Measurements from ENCODE around the gene EEF1B2.
"Not testable (repeated sequence)": the region's sequence is repeated elsewhere in the genome, so short reads cannot be mapped to it uniquely, and the experiment has no call there.

The EEF1B2 gene

DNA sequence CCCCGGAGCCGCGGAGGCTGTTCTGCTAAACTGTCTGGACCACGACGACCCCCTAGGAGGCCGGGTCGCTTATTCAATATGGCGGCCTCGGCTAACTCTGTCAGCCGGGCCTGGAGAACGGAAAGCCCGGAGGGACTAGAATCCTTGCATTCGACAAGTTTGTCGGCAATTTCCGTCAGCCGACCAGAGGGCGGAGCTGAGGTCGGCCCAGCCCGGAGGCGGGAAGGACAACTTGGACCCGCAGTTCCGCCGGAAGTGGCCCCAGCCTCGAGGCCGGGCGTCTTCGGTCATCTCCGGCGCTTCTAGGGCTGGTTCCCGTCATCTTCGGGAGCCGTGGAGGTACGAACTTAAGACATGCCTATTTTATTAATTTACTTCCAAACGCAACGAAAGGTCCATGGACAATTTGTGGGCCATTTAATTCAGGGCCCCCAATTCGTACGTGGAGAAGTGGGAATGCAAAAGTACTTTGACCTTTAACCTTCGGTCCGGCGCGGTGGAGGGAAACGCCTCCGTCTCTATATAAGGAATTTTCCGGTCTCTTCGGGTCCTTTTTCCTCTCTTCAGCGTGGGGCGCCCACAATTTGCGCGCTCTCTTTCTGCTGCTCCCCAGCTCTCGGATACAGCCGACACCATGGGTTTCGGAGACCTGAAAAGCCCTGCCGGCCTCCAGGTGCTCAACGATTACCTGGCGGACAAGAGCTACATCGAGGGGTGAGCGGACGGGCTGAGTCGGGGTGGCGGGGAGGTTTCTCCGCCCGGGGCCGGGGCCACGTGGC is at the start of gene EEF1B2, which contains the start of gene NDUFS1:
TSS of gene EEF1B2 (plus strand) at position 550 of the 779 bp plus-strand sequence. CDS start at position 635, 85 bp downstream.
TSS of gene NDUFS1 (minus strand) at position 99 of the 779 bp plus-strand sequence. CDS start 5,766 bp downstream, outside the sequence.
- DNase-seq: peak; percentile 99

DNA sequence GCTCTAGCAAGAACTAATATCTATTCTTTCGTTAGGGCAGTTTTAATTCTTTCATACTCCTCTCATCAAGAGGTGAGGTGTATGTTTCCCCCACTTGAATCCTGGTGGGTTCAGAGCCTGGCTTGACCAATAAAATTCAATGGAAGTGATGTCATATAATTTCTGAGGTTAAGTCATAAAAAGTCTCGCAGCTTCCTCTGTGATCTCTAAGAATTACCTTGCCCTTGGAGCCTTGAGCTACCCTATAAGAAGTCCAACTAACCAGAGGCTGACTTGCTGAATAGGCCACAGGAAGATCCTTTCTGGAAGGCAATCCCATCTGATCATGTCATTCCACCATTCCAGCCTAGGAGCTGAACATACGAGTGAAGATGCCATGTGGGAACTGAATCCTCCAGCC is 47.6 kb upstream of the EEF1B2 start:
- no peak for DNase-seq

DNA sequence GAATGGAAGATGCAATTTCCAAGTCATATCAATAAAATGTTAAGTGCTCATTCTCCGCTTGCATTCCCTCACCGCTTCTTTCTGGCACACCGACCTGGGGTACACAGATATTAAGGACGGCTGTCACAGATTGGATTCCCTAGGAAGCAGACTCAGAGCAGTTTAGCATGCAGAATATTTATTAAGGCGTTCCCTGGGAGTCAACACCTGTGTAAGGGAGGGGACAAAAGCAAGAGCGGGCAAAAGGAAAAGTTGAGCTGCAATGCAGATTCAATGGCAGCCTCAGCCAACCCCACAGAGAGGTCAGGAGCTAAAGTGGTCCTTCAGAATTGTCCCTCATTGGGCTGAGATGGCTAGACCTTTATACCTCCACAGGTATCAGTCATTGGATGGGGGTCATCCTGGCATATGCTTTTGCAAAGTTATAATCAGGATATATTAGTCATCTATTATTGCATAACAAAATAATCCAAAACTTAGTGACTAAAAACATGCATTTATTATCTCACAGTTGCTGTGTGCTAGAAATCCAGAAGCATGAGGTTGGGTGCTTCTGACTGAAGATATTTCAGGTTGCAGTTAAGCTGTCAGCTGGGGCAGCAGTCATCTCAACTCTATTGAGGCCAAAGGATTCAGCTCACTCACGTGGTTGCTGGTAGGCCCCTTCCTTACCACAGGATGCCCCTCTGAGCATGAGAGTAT is 46.7 kb upstream of the EEF1B2 start:
- DNase-seq: no peak

DNA sequence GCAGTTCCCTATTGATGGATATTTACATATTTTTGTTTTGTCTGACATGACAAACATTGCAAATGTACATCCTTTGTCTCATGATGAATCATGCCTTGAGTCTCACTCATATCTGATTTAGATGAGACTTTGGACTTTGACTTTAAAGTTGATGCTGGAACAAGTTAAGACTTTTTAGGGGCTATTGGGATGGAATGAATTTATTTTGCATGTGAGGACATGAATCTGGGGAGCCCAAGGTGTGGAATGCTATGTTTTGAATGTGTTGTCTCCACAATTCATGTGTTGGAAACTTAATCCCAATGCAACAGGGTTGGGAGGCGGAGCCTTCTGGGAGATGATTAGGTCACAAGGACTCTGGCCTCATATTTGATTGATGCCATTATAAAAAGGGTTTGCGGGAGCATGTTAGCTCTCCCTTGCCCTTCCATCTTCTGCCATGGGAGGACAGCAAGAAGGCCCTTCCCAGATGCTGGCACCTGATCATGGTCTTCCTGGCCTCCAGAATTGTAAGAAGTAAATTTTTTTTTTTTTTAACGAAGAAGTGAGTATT is 44.6 kb upstream of the EEF1B2 start:
- no peak for DNase-seq

DNA sequence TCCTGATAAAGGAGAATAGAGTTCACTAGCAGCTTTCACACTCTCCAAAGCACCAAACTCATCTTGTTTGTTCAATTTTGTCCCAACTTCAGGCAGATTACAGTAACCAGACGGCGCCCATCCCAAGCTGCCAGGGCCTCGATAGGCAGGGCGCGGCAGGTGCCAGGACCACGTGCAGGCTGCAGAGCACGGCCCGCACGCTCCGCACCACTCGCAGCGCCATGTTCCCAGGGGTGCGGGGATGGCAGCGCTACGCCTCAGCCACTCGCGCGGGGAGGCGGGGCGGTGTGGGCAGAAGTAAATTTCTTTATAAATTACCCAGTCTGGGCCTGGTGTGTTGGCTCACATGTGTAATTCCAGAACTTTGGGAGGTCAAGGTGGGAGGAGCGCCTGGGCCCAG is 43.4 kb upstream of the EEF1B2 start:
- no peak for DNase-seq

DNA sequence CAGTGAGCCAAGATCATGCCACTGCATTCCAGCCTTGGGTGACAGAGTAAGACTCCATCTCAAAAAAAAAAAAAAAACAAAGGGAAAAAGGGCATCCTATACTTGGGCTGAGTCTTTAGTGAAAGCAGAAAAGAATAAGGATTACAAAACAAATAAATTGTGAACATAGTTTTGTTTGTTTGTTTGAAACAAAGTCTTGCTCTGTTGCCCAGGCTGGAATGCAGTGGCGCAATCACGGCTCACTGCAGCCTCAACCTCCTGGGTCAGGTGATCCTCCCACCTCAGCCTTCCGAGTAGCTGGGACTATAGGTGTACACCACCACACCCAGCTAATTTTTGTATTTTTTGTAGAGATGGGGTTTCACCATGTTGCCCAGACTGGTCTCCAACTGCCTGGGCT is 37.1 kb upstream of the EEF1B2 start:
- DNase-seq: not testable (repeated sequence)

DNA sequence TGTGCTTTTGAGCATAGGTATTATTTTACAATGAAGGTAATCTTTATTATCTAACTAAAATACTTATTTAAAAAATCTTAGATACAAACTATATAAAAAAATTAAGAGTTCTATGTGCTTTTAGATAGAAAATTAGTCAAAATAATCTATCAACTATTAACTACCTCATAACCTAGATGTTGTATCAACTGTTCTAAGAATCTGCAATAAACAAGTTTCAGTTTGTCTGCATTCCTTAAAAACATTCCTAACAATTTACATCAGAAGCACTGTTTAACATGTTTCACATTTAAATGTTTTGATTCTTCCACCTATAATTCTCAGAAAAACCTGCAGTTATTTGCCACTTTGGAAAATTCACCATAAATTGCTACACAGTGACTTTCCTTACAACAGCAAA is 33.8 kb upstream of the EEF1B2 start:
- DNase-seq: no peak

DNA sequence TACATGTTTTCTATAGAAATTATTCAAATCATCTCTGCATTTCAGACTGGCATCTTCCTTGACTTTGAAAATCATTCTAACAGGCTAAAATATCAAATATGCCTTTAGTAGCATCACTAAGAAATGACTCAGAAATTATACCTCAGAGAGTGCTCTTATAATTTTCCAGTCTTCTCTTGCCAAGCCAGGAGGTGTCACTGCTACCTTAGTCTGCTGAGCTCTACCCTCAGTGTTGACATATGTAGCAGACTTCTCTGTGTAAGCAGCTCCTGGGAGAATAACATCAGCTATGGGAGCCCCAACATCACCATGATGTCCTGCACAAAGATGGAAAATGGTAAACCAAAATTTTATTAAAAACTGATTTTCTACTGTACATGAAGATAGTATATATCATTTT is 32.0 kb upstream of the EEF1B2 start:
- DNase-seq: no peak

DNA sequence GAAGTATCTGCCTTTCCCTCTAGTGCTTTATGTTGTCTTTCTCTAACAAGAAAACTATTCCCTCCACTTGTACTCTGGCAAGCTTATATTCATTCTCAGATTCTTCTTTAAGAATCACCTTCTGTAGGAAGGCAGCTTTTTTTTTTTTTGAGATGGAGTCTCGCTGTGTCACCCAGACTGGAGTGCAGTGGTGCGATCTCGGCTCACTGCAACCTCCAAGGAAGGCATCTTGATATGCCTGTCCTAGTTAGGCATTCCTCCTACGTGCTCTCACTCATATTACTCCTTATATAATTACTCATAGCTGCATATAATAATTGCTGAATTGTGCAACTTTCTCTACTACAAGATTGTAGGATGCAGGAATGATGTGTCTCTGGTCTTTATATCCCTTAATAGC is 16.2 kb upstream of the EEF1B2 start:
- no peak for DNase-seq

DNA sequence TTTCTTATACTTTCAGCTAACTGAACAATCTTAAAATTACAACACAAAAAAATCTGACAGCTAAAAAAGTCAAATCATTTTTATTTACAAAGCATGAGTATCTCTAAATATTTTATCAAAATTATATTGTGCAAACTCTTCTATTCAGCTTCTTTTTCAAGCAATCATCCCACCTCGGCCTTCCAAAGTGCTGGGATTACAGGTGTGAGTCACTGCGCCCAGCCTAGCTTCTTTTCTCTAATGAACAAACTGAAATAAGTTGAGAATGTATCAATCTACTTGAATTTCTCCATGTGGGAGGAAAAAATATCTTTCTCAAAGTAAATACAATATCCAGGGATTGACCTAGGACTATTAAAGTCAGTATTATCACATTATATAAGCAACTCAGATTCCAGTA is 15.3 kb upstream of the EEF1B2 start:
- DNase-seq: no peak

DNA sequence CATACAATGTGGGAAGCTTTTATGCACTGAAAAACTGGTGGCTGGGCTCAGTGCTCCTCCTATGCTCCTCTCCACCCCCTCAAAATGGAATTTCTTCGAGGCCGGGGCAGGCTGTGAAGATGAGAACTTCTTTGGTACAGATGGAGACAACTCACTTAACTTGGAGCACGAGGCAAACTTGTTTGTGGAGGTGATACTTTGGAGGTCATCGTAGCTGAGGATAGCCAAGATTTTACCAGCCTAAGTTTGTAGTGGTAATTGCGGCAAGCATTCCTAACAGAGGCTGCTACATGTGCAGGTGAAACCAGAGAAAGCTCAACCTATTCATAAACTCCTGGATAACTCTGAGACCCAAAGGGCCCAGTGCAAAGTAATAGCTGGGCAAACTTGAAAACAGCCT is 14.0 kb upstream of the EEF1B2 start:
- no peak for DNase-seq

DNA sequence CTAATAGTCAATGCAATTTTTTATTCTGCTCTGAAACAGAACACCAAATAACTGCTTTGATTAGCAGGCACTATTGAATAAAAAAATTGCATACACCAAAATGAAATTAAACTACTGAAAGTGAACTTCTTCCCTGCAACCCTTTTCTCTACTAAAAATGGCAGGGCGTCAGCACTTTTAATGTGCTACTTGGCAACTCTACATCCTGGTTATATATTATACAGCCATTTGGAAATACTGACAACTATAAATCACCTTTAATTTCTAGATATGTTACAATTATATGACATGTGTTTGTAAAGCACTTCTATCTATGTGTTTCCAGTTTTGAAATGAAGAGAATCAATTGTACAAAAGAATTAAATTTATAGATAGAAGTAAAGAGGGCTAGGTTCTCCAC is 10.4 kb upstream of the EEF1B2 start:
- DNase-seq: no peak

DNA sequence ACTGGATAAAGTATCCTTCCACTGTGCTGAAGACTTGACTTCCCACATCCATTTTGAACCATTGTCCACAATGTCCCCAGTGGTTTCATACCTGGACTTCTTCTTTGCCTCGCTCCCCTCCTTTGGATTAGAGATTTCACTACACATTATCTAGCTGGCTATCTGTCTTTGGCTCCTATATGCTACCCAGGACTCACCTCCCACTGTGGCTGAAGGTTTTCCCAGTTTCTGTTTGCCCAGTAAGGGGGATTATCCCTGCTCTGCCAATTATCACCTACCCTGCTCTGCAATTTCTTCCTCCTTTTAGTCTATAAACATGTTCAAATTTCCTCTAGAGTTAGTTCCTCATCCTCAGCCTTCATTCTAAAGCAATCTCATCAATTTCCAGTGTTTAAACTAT is 9.5 kb upstream of the EEF1B2 start:
- no peak for DNase-seq

DNA sequence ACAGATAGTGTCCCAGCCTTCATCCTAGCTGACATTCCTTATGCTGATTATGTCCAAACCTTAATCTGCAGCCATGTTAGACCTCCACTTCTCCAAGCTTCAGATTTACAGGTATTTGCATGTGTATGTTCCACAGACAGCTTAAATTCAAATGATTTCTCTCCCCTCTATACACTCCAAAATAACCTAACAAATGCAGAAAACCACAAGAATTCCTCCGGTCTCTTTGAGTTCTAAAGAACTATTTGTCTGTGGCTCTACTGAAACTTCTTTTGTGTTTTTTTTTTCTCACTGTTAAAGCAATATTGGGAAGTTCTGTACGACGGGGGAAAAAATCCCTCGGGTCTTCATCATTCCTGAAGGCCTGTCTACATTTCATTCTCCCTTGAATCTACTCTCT is 9.1 kb upstream of the EEF1B2 start:
- DNase-seq: no peak

DNA sequence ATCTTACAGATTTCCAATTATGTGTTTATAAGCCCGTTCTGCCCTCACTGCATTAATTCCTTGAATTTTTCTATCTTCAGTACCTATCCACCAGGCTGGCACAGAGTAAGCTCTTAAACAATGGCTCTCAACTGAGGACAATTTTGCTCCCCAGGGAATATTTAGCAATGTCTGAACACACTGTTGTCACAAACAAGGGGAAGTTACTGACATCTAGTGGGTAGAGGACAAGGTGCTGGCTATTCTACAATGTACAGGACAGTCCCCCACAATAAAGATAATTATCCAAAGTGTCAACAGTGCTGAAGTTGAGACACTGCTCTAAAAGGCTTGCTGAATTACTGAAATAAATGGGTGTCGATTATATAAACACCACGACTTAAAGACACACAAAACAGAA is 5.5 kb upstream of the EEF1B2 start:
- DNase-seq: peak; percentile 11 to 29 (median 20)

DNA sequence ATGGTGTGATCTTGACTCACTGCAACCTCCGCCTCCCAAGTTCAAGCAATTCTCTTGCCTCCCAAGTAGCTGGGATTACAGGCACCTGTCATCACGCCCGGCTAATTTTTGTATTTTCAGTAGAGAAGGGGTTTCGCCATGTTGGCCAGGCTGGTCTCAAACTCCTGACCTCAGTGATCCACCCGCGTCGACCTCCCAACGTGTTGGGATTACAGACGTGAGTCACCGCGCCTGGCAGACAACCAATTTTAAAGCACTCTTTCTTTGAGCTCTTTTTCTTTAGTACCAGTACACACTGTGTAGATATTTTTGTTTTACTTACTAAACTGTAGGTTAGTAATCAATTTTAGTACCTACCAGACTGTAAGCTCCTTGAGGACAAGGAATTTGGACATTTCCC is 2.7 kb upstream of the EEF1B2 start:
- not testable (repeated sequence) for DNase-seq

DNA sequence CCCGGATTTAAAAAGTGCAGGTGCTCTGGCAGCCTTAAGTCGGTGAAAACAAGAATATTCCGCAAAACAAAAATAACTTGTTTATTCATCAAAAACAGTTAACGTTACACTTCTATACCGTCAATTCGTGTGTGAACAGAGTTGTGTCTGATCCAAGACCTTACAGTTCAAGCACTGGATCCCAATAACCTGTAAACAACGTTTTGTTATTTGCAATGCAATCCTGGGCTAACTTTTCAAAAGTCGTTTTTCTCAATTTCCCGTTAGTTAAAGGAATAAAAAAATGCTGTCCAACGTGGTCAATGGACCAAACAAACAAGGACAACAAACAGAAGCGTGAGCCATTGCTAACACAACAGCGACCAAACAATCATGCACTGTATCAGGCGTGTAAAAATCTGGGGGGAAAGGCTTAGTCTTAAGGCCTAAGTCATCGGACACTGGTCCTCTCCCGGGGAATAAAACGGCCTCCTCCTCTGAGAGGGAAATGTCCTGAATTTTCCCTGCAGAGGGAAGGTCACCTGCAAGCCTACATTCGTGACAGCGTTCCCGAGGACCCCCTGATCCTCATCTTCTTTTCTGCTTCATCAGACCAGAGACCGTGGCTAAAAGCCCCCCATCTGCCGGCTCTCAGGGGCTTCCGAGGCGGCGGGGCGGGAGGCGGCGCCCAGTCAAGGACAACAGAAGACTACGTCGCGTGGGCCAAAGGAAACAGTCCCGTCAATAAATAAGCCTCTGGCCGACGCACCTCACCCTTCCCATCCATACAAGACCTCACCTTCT is 941 bp upstream of the EEF1B2 start:
- peak; percentile 35 to 48 (median 48) for DNase-seq

DNA sequence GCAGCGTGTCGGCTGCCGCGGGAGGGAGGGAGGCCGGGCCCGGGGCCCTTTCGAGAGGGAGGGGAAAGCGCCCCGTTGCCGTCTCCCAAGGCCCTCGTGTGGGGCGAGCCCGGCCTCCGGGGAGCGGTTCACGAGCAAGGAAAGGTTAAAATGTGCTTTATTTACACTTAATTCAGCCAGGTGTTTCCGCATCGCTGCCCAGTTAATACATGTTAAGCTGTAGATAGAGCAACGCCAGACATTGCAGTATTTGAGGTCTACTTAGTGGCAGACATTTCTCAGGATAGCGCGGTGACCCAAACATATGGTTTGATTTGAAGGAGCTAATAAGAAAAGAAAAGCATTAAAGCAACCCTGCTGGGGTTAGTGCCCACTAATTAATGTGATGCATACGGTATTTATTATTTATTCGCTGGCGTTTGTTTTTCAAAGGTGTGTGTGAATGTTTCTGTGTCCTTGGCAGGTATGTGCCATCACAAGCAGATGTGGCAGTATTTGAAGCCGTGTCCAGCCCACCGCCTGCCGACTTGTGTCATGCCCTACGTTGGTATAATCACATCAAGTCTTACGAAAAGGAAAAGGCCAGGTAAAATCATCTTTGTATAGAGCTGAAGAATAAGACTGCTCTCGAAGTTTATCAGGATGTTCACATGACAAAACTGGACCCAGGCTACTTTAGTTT is 571 bp downstream of the EEF1B2 start:
- DNase-seq: peak; percentile 51 to 82 (median 63)

DNA sequence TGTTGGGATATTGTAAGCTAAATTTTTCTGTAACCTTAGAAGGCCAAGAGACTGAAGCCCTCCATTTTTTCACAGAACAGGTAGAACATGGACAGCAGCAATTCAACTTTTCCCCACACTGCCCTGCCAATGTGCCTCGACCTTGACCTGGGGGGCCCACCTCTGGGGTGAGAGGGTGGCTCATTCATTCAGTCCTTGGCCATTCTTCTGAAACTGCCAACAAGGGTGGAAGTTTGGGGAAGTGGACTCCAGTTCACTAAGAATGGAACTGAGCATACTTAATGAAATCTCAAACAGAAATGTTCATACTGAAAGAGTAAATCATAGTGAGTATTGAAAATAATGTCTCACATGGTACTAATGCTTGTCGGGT is 1.1 kb downstream of the EEF1B2 start:
- peak in 1 of 3 donors; percentile 10 for DNase-seq

DNA sequence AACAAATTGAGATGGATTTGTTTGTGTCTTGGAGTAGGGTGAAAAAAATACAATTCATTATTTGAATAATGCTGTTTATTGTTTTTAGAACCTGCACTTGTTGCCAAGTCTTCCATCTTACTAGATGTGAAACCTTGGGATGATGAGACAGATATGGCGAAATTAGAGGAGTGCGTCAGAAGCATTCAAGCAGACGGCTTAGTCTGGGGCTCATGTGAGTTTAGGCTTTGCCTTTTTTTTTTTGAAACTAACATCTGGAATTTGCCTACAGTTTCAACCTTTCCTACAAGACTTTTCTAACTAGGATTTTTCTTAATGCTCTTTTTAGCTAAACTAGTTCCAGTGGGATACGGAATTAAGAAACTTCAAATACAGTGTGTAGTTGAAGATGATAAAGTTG is 2.7 kb downstream of the EEF1B2 start:
- not testable (repeated sequence) for DNase-seq

DNA sequence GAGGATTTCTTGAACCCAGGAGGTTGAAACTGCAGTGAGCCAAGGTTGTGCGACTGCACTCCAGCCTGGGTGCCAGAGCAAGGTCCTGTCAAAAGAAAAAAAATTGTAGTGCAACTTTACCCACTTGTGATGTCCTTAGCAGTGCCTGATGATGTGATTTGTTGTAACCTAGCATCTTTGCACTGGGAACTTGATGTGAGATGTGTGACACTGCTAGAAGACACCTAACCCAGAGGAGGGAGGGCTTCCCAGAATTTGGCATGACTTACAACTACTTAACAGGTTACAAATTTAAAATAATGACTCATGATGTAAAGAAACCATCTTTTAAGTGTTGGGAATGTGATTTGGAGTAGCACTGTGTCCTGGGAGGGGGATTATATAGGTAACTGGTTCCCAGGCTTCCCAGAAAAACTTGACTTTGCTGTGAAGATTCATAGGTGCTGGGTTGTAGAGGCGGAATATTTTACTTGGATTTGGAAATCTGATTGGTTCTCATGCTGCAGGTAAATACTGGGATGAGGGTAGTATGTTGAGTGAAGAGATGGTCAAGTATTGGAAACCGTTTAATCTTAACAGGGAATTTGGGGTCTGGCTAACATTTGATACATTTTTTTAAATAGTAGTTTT is 3.7 kb downstream of the EEF1B2 start:
- DNase-seq: no peak

DNA sequence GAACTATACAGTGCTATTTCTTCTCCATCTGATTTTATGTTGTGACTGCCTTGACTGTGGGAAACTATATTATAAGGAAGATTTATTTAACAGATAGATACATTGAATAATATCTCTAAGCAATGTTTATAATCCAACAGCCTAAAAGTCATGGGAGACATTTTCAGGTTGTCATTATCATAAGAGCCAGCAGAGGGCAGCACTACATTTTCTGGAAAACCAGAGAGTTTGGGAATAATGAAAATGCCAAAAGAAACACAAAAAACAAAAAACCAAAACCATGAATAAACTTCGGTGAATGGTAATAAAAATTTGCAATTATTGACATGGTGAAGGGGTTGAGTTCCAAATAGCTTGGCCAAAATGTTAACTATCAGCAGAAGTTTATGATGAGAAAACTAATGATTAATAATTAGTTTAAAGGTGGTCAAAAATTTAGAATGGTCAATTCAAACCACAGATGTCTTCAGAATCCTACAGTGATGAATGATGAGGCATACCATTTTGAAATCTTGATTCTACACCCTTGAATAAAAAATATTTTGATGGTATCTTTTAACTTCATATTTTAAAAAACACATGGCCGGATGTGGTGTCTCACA is 4.7 kb downstream of the EEF1B2 start:
- peak; percentile 58 to 71 (median 63) for DNase-seq

Data from suppressor macrophage treated with lipopolysaccharide for 1 hour (primary cell).